DND-41 (cell line): ENCODE results near the gene SH3RF3.

ENCODE experiments used
- ATAC-seq: fragments of 200-7000 bp; cut with Tn5 transposase; 3 replicates; pipeline ENCODE4 v1.9.1; 2021; ENCODE audit warnings: low read depth; ENCODE audit not compliant: insufficient read depth
- DNase-seq: peaks from one replicate; pipeline ENCODE4 v3.0.0-alpha.2; 2020
- H2AFZ ChIP-seq: 2 replicates; pipeline ENCODE4 v1.6.0; 2012; ENCODE audit warnings: low read depth, low read length
- H3K27ac ChIP-seq: 2 replicates; pipeline ENCODE4 v1.5.1; 2012; ENCODE audit warnings: low read length, inconsistent platforms
- H3K27me3 ChIP-seq: fragments of 200-600 bp; sonication (generic); 2 replicates; pipeline ENCODE4 v1.6.0; 2012; ENCODE audit warnings: low read length, mild to moderate bottlenecking, inconsistent platforms; ENCODE audit not compliant: insufficient read depth, poor library complexity
- H3K36me3 ChIP-seq: 2 replicates; pipeline ENCODE4 v1.5.1; 2012; ENCODE audit warnings: low read length, inconsistent platforms; ENCODE audit not compliant: insufficient read depth
- H3K4me1 ChIP-seq: 2 replicates; pipeline ENCODE4 v1.5.1; 2012; ENCODE audit warnings: mild to moderate bottlenecking, low read length; ENCODE audit not compliant: insufficient read depth
- H3K4me2 ChIP-seq: 2 replicates; pipeline ENCODE4 v1.6.0; 2012; ENCODE audit warnings: mild to moderate bottlenecking, moderate library complexity, low read length, inconsistent platforms; ENCODE audit not compliant: insufficient read depth
- H3K4me3 ChIP-seq, 2 experiments: fragments of 200-600 bp in 1 of 2; shearing (Covaris generic) in 1 of 2; 2 replicates each; pipeline ENCODE4 v1.5.1; 2012 to 2016; ENCODE audit warnings: inconsistent platforms in 2 of 2, low read length in 2 of 2, mild to moderate bottlenecking in 2 of 2, low read depth in 1 of 2, moderate library complexity in 1 of 2
- H3K79me2 ChIP-seq: 2 replicates; pipeline ENCODE4 v1.6.0; 2012; ENCODE audit warnings: low read length, inconsistent platforms; ENCODE audit not compliant: insufficient read depth
- H3K9ac ChIP-seq: 2 replicates; pipeline ENCODE4 v1.6.0; 2012; ENCODE audit warnings: low read depth, mild to moderate bottlenecking, inconsistent platforms, low read length, moderate library complexity
- H3K9me3 ChIP-seq: 2 replicates; pipeline ENCODE4 v1.5.1; 2012; ENCODE audit warnings: low read length, moderate library complexity, mild to moderate bottlenecking, inconsistent platforms; ENCODE audit not compliant: insufficient read depth, severe bottlenecking
- H4K20me1 ChIP-seq: 2 replicates; pipeline ENCODE4 v1.6.0; 2012; ENCODE audit warnings: low read length; ENCODE audit not compliant: insufficient read depth
- EZH2 ChIP-seq: IDR thresholded peaks from 3 replicates; pipeline ENCODE4 v1.6.1; 2012; ENCODE audit warnings: borderline replicate concordance, low read depth, mild to moderate bottlenecking, moderate library complexity, low read length, inconsistent platforms; ENCODE audit not compliant: severe bottlenecking
- TF ChIP-seq, protein P1 (sequence below): IDR thresholded peaks from 2 replicates; pipeline ENCODE4 v1.5.1; 2012; ENCODE audit warnings: borderline replicate concordance, low read length, moderate library complexity, mild to moderate bottlenecking; ENCODE audit not compliant: poor library complexity, severe bottlenecking; ENCODE audit errors: extremely low read depth

The SH3RF3 gene

GRCh38 chr2:109343460-109343859 lies 214.5 kb downstream of the SH3RF3 start:
- TF ChIP-seq, protein P1, sequence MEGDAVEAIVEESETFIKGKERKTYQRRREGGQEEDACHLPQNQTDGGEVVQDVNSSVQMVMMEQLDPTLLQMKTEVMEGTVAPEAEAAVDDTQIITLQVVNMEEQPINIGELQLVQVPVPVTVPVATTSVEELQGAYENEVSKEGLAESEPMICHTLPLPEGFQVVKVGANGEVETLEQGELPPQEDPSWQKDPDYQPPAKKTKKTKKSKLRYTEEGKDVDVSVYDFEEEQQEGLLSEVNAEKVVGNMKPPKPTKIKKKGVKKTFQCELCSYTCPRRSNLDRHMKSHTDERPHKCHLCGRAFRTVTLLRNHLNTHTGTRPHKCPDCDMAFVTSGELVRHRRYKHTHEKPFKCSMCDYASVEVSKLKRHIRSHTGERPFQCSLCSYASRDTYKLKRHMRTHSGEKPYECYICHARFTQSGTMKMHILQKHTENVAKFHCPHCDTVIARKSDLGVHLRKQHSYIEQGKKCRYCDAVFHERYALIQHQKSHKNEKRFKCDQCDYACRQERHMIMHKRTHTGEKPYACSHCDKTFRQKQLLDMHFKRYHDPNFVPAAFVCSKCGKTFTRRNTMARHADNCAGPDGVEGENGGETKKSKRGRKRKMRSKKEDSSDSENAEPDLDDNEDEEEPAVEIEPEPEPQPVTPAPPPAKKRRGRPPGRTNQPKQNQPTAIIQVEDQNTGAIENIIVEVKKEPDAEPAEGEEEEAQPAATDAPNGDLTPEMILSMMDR = no peak
- TF ChIP-seq EZH2 = no peak
- Histone ChIP-seq H4K20me1 (0 out of 2 replicates have a peak, but pooled peaks cover 3% of the 10 kb centered on the region), H3K36me3 (no peaks in the 10 kb centered on the region), H3K4me3 (no peak overlapping the region), H3K79me2 (no peaks in the 10 kb centered on the region), H3K4me2 (no peak overlapping the region), H3K27me3 (no peaks in the 10 kb centered on the region), H2AFZ (no peak overlapping the region), H3K9me3 (no peaks in the 10 kb centered on the region), H3K9ac (no peak overlapping the region), H3K4me1 (peaks cover 14% of the 10 kb centered on the region), H3K27ac (no peak overlapping the region)
- DNase-seq (no peak), ATAC-seq (no peak)

GRCh38 chr2:109344270-109344805 lies 215.3 kb downstream of the SH3RF3 start:
- 0 out of 2 replicates have a peak, but pooled peaks cover 3% of the 10 kb centered on the region for H4K20me1 ChIP-seq
- no peaks in the 10 kb centered on the region for H3K36me3 ChIP-seq
- TF ChIP-seq EZH2 = no peak
- TF ChIP-seq, protein P1 = no peak
- no peak overlapping the region for H3K27ac ChIP-seq
- H3K9me3 ChIP-seq = no peaks in the 10 kb centered on the region
- H3K4me1 ChIP-seq = peaks cover 23% of the 10 kb centered on the region
- no peaks in the 10 kb centered on the region for H3K27me3 ChIP-seq
- no peak overlapping the region for H2AFZ ChIP-seq
- H3K9ac ChIP-seq = no peak overlapping the region
- H3K4me3 ChIP-seq = no peak overlapping the region
- ATAC-seq (no peak), DNase-seq (no peak)
- H3K4me2 ChIP-seq = no peak overlapping the region
- no peaks in the 10 kb centered on the region for H3K79me2 ChIP-seq

DNA sequence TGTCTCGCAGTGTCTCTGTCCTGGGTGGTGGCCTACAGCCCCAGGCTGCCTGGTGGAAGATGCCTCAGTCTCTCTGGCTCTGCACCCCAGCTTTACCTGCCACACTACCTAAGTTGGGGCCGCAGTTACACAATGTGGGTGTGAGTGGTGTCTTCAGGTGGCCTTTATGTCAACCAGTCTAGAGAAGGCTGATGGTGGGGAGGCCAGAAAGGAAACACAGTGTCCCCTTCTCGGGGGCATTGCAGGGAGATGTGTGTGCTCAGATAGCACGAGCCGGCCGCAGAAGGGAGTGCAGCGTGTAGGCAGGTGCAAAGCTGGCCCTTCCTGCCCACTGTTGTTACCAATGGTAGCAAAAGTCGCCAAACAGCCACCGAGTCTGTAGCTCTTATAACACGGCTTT lies 216.1 kb downstream of the SH3RF3 start:
- TF ChIP-seq EZH2 = no peak
- TF ChIP-seq, protein P1 = no peak
- no peak for ATAC-seq

More for the DNA sequence above, 216.1 kb downstream of the SH3RF3 start:
- 0 out of 2 replicates have a peak, but pooled peaks cover 3% of the 10 kb centered on the region for H4K20me1 ChIP-seq
- no peaks in the 10 kb centered on the region for H3K27me3 ChIP-seq
- H3K9ac ChIP-seq = no peak overlapping the region
- no peak overlapping the region for H3K4me3 ChIP-seq
- no peak overlapping the region for H3K27ac ChIP-seq
- no peaks in the 10 kb centered on the region for H3K79me2 ChIP-seq
- H3K4me2 ChIP-seq = no peak overlapping the region
- no peaks in the 10 kb centered on the region for H3K9me3 ChIP-seq
- no peaks in the 10 kb centered on the region for H3K36me3 ChIP-seq
- no peak overlapping the region for H2AFZ ChIP-seq
- DNase-seq = no peak
- H3K4me1 ChIP-seq = peaks cover 30% of the 10 kb centered on the region
